ENCODE measurements around the gene TTC3.

- TF ChIP-seq EZH2phosphoT487 (IDR thresholded peaks at IDR 0.05; ENCODE audit: low read depth, severe bottlenecking, unreplicated experiment) (no peak), CTCF (IDR thresholded peaks at IDR 0.05; ENCODE audit: poor library complexity) (no peak), EZH2 (IDR thresholded peaks at IDR 0.05; ENCODE audit: borderline replicate concordance) (no peak)
These were observed 113.9 kb downstream of the TTC3 start for GRCh38 chr21:37186983-37187382.
